Adrenal gland (tissue), 5 donors: Measurements from ENCODE around the gene BMP6.

Experiments
- CTCF ChIP-seq, 6 experiments: fragments of 450-650 bp in 4 of 6; fragments of 200-600 bp in 2 of 6; sonication (generic) in 1 of 6; IDR thresholded peaks; 1 replicate in 5 of 6; 2 replicates in 1 of 6; pipeline versions ENCODE4 v1.5.1 to v1.8.0; 2016 to 2021; ENCODE audit warnings: antibody characterized with exemption in 6 of 6, mild to moderate bottlenecking in 2 of 6, moderate library complexity in 1 of 6
- POLR2A ChIP-seq, 2 donors: fragments of 450-650 bp; IDR thresholded peaks; one replicate each; pipeline ENCODE4 v1.6.1; 2017; ENCODE audit warnings: antibody characterized with exemption in 2 of 2, mild to moderate bottlenecking in 2 of 2, moderate library complexity in 1 of 2
- donor health status: DM: no; HTN: no; CAD: no.

GRCh38 chr6:7888587-7889357 is 162.9 kb downstream of the BMP6 start:
- TF ChIP-seq CTCF (IDR thresholded peaks at IDR 0.05): no peak
- no peak for TF ChIP-seq POLR2A (IDR thresholded peaks at IDR 0.05)
